Large intestine (tissue), 12 donors: Measurements from ENCODE around the gene ESRRA. TPM values are rescaled to one million over a fixed set of nuclear protein-coding genes. Genes with fewer than 3 reads are reported as not detected.
A peak's percentile ranks its signal among the peaks of the same experiment; 100 is the strongest.

ENCODE experiments used
- DNase-seq, 2 donors: peaks; one replicate each; pipeline versions ENCODE4 v3.0.0 to v3.0.0-alpha.2; 2013
- H3K27ac ChIP-seq: one replicate; pipeline ENCODE4 v1.5.1; 2013; ENCODE audit warnings: low read length
- H3K27me3 ChIP-seq: 2 replicates; pipeline ENCODE4 v1.6.1; 2013; ENCODE audit warnings: low read length; ENCODE audit not compliant: control insufficient read depth, insufficient read depth
- H3K36me3 ChIP-seq: 2 replicates; pipeline ENCODE4 v1.6.1; 2013; ENCODE audit warnings: low read length; ENCODE audit not compliant: control insufficient read depth, insufficient read depth
- H3K4me1 ChIP-seq: one replicate; pipeline ENCODE4 v1.6.1; 2013; ENCODE audit warnings: low read length; ENCODE audit not compliant: control insufficient read depth, insufficient read depth
- H3K4me3 ChIP-seq: one replicate; pipeline ENCODE4 v1.5.1; 2013; ENCODE audit warnings: low read length
- H3K9me3 ChIP-seq: one replicate; pipeline ENCODE4 v1.6.1; 2013; ENCODE audit warnings: mild to moderate bottlenecking, low read depth, low read length, moderate library complexity; ENCODE audit not compliant: control insufficient read depth
- WGBS: methylation state at CpG from one replicate; pipeline ENCODE4 v1.1.5; 2013; ENCODE audit warnings: low lambda C conversion rate; ENCODE audit not compliant: insufficient coverage; 5-methylcytosine and 5-hydroxymethylcytosine counted together
- long read RNA-seq, 11 donors: transcript quantifications; one replicate each; lab custom pipeline, GENCODE V29; 2026
- polyA plus RNA-seq: library from polyadenylated mRNA; unstranded; fragments of 120-200 nt; gene quantifications from one replicate; pipeline ENCODE4 v1.2.1, GENCODE V29; 2013

Gene ESRRA
- 83.2 TPM for polyA plus RNA-seq
- long read RNA-seq, donor 1, transcript ESRRA-201 (7 exons, 2,215 nt), result major isoform, 13 of 27 reads
- long read RNA-seq, donor 1, transcript ESRRA-202 (7 exons, 2,283 nt), result minor isoform, 5 of 27 reads
- long read RNA-seq, donor 1, partial matches to known transcripts, result 7 of 27 reads
- long read RNA-seq, donor 1, other reads (novel, unspliced or antisense), result 0 of 27 reads
- long read RNA-seq, donor 2, transcript ESRRA-201 (7 exons, 2,215 nt), result major isoform, 28 of 582 reads
- long read RNA-seq, donor 2, transcript ESRRA-202 (7 exons, 2,283 nt), result minor isoform, 6 of 582 reads
- long read RNA-seq, donor 2, partial matches to known transcripts, result 536 of 582 reads
- long read RNA-seq, donor 2, other reads (novel, unspliced or antisense), result 9 of 582 reads
- long read RNA-seq, donor 3, result 0 reads
- long read RNA-seq, donor 4, partial matches to known transcripts, result 0 of 4 reads
- long read RNA-seq, donor 4, other reads (novel, unspliced or antisense), result 0 of 4 reads
- long read RNA-seq, donor 5, transcript ESRRA-201 (7 exons, 2,215 nt), result major isoform, 9 of 160 reads
- long read RNA-seq, donor 5, partial matches to known transcripts, result 151 of 160 reads
- long read RNA-seq, donor 5, other reads (novel, unspliced or antisense), result 0 of 160 reads
- long read RNA-seq, donor 6, transcript ESRRA-201 (7 exons, 2,215 nt), result major isoform, 26 of 158 reads
- long read RNA-seq, donor 6, partial matches to known transcripts, result 128 of 158 reads
- long read RNA-seq, donor 6, other reads (novel, unspliced or antisense), result 0 of 158 reads
- long read RNA-seq, donor 7, transcript ESRRA-201 (7 exons, 2,215 nt), result major isoform, 6 of 8 reads
- long read RNA-seq, donor 7, partial matches to known transcripts, result 0 of 8 reads
- long read RNA-seq, donor 7, other reads (novel, unspliced or antisense), result 0 of 8 reads
- long read RNA-seq, donor 8, transcript ESRRA-201 (7 exons, 2,215 nt), result major isoform, 22 of 408 reads
- long read RNA-seq, donor 8, partial matches to known transcripts, result 382 of 408 reads
- long read RNA-seq, donor 8, other reads (novel, unspliced or antisense), result 0 of 408 reads
- long read RNA-seq, donor 9, transcript ESRRA-201 (7 exons, 2,215 nt), result major isoform, 15 of 424 reads
- long read RNA-seq, donor 9, partial matches to known transcripts, result 407 of 424 reads
- long read RNA-seq, donor 9, other reads (novel, unspliced or antisense), result 0 of 424 reads
- long read RNA-seq, donor 10, transcript ESRRA-201 (7 exons, 2,215 nt), result major isoform, 21 of 106 reads
- long read RNA-seq, donor 10, partial matches to known transcripts, result 83 of 106 reads
- long read RNA-seq, donor 10, other reads (novel, unspliced or antisense), result 0 of 106 reads
- long read RNA-seq, donor 11, transcript ESRRA-201 (7 exons, 2,215 nt), result major isoform, 19 of 25 reads
- long read RNA-seq, donor 11, partial matches to known transcripts, result 0 of 25 reads
- long read RNA-seq, donor 11, other reads (novel, unspliced or antisense), result 0 of 25 reads

DNA sequence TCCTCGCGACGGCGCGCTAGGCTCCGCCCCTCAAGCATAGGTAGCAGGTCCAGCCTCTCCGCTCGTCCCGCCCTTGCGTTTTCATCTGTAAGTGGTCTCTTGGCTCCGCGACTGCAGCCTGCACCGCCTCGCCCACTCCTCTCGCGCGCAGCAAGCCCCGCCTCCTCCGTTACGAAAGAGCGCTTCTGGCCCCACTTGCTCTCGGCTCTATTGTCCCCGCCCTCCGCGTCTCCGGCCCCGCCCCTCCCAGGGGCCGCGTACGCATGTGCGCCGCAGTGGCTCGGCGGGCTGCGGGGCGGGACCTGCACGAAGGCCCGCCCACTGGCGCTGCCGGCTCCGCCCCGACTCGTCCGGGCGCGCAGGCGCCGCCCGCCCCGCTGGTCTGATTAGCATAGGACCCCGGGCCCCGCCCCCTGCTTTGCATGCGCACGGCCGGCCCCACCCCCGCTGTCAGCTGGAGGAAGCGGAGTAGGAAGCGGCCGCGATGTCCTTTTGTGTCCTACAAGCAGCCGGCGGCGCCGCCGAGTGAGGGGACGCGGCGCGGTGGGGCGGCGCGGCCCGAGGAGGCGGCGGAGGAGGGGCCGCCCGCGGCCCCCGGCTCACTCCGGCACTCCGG is at the start of gene ESRRA:
ESRRA (plus strand) TSS at position 450 of the 616 bp plus-strand sequence. CDS start 1,656 bp downstream, outside the sequence.
- H3K36me3 ChIP-seq, result peaks cover 4% of the 10 kb centered on the region
- peaks cover 18% of the 10 kb centered on the region for H3K27me3 ChIP-seq
- no CpG with 5 or more reads among the region's 81 CpGs for WGBS

DNA sequence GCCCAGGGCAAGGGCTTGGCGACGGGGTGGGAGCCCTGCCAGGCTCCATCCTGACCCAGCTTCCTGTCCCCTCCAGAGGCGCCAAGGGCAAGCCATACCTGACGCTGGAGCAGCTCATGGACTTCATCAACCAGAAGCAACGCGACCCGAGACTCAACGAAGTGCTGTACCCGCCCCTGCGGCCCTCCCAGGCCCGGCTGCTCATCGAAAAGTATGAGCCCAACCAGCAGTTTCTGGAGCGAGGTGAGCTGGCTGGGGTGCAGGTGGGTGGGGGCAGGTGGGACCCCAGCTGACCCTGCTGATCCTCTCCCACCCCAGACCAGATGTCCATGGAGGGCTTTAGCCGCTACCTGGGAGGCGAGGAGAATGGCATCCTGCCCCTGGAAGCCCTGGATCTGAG is 49.0 kb upstream of the ESRRA start:
- H3K36me3 ChIP-seq, result peaks cover 76% of the 10 kb centered on the region
- WGBS, result no CpG with 5 or more reads among the region's 15 CpGs
- no peaks in the 10 kb centered on the region for H3K27me3 ChIP-seq
- no peak for DNase-seq
- no peak overlapping the region for H3K4me3 ChIP-seq
- H3K27ac ChIP-seq, result no peak overlapping the region
- H3K9me3 ChIP-seq, result no peaks in the 10 kb centered on the region
- peaks cover 21% of the 10 kb centered on the region for H3K4me1 ChIP-seq

More for the DNA sequence above, at the start of gene ESRRA:
- Histone ChIP-seq H3K4me3 (peak within 1 kb of the TSS; percentile 70), H3K4me1 (peaks cover 28% of the 10 kb centered on the region), H3K9me3 (no peaks in the 10 kb centered on the region), H3K27ac (peak within 1 kb of the TSS; percentile 99)
- peak; percentile 99 for DNase-seq

DNA sequence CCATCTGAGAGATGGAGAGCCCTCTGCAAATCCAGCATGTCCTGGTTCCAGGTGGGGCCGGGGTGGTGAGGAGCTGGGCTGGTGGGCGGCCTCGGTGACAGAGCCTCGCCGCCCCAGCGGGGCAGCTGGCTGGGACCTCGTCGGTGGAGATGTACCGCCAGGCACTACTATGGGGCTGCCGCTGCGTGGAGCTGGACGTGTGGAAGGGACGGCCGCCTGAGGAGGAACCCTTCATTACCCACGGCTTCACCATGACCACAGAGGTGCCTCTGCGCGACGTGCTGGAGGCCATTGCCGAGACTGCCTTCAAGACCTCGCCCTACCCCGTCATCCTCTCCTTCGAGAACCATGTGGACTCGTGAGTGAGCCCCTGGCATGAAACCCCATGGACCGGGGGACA is 47.0 kb upstream of the ESRRA start:
- WGBS, result no CpG with 5 or more reads among the region's 24 CpGs
- no peaks in the 10 kb centered on the region for H3K9me3 ChIP-seq
- no peak for DNase-seq
- H3K27me3 ChIP-seq, result no peaks in the 10 kb centered on the region
- peaks cover 93% of the 10 kb centered on the region for H3K36me3 ChIP-seq
- H3K27ac ChIP-seq, result no peak overlapping the region
- H3K4me3 ChIP-seq, result no peak overlapping the region
- H3K4me1 ChIP-seq, result peaks cover 14% of the 10 kb centered on the region

DNA sequence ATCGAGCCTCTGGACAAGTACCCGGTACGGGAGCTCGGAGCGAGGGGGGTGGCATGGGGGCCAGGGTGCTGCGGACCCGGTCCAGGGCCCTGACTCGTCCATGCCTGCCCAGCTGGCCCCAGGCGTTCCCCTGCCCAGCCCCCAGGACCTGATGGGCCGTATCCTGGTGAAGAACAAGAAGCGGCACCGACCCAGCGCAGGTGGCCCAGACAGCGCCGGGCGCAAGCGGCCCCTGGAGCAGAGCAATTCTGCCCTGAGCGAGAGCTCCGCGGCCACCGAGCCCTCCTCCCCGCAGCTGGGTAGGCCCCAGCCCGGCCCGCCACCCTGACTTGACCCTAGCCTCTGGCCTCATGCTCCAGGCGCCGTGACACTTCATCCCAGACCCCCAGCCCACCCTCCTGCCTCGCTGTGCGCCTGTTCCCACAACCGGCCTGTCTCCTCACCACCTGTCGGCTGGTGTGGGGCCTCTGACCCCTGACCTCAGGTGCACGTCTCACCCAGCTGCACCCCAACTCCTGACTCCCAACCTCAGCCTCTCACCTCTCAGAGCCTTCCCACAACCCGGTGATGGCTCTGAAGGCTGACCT is 46.3 kb upstream of the ESRRA start:
- Histone ChIP-seq H3K36me3 (peaks cover 94% of the 10 kb centered on the region), H3K27me3 (no peaks in the 10 kb centered on the region)

DNA sequence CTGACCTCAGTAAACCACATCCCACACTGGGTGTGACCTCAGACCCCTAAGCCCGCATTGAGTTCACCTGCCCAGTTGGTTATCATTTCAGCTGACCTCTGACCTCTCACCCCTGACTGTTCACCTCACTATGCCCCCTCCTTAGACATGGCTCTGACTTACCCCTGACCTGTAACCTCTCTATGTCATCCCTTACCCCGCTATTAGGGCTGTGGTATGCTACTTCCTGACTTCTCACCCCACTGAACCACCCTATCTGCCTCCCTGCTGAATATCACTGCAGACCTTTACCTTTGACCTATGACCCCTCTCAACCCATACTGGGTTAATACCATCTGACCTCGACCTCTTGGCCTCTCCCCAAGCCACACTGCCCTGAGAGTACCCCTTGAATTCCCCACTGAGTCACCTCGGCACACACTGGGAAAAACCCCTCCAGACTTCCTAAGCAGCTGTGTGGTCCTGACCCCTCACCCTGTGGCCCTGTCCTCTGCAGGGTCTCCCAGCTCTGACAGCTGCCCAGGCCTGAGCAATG is 45.7 kb upstream of the ESRRA start:
- H3K27ac ChIP-seq, result no peak overlapping the region
- H3K9me3 ChIP-seq, result no peaks in the 10 kb centered on the region
- no peak overlapping the region for H3K4me3 ChIP-seq
- H3K27me3 ChIP-seq, result no peaks in the 10 kb centered on the region
- no peak for DNase-seq
- no CpG with 5 or more reads among the region's 4 CpGs for WGBS
- H3K36me3 ChIP-seq, result peaks cover 94% of the 10 kb centered on the region
- peaks cover 5% of the 10 kb centered on the region for H3K4me1 ChIP-seq

More for the DNA sequence above, 46.3 kb upstream of the ESRRA start:
- DNase-seq, result no peak
- no CpG with 5 or more reads among the region's 32 CpGs for WGBS
- H3K27ac ChIP-seq, result no peak overlapping the region
- no peak overlapping the region for H3K4me3 ChIP-seq
- no peaks in the 10 kb centered on the region for H3K9me3 ChIP-seq
- H3K4me1 ChIP-seq, result peaks cover 9% of the 10 kb centered on the region

DNA sequence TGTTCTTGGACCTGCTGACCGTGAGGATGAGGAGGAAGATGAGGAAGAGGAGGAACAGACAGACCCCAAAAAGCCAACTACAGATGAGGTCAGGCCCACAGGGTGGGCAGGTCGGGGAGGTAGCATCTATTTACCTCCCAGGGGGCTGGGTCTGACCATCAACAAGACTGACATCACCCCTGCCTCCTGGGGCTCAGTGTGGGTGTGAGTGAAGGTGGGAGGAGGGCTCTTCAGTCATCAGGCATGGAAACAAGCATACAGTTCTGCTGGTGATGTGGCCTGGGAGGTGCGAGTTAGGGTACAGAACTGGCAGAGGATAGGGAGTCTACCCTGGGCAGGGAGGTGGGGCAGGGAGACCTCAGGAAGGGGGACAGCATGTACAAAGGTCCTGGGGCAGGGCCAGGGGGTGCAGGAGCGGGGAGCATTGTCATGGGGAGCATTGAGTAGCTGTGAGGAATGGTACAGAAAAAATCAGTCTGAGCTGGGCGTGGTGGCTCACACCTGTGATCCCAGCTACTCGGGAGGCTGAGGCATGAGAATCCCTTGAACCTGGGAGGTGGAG is 45.1 kb upstream of the ESRRA start:
- Histone ChIP-seq H3K9me3 (no peaks in the 10 kb centered on the region), H3K27me3 (no peaks in the 10 kb centered on the region), H3K4me1 (peaks cover 5% of the 10 kb centered on the region), H3K4me3 (no peak overlapping the region), H3K36me3 (peaks cover 93% of the 10 kb centered on the region), H3K27ac (no peak overlapping the region)
- no peak for DNase-seq
- no CpG with 5 or more reads among the region's 6 CpGs for WGBS

DNA sequence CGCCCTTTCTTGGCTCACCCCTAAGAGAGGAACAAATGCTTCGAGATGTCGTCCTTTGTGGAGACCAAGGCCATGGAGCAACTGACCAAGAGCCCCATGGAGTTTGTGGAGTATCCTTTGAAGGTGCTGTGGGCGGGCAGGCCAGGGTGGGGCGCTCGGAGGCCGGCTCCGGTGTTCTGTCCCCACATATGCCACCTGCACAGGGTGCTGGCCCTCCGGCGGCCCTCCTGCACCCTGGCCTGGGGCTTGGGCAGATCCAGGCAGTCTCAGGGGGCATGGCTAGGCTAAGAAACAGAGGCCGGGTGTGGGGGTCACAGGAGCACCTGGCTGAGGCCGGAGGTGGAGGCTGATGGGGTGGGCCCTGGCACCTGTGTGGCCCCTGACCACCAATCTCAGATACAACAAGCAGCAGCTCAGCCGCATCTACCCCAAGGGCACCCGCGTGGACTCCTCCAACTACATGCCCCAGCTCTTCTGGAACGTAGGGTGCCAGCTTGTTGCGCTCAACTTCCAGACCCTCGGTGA is 43.7 kb upstream of the ESRRA start:
- WGBS, result no CpG with 5 or more reads among the region's 18 CpGs
- H3K27ac ChIP-seq, result no peak overlapping the region
- peaks cover 5% of the 10 kb centered on the region for H3K4me1 ChIP-seq
- no peaks in the 10 kb centered on the region for H3K27me3 ChIP-seq
- no peaks in the 10 kb centered on the region for H3K9me3 ChIP-seq
- no peak for DNase-seq
- H3K36me3 ChIP-seq, result peaks cover 93% of the 10 kb centered on the region
- no peak overlapping the region for H3K4me3 ChIP-seq

DNA sequence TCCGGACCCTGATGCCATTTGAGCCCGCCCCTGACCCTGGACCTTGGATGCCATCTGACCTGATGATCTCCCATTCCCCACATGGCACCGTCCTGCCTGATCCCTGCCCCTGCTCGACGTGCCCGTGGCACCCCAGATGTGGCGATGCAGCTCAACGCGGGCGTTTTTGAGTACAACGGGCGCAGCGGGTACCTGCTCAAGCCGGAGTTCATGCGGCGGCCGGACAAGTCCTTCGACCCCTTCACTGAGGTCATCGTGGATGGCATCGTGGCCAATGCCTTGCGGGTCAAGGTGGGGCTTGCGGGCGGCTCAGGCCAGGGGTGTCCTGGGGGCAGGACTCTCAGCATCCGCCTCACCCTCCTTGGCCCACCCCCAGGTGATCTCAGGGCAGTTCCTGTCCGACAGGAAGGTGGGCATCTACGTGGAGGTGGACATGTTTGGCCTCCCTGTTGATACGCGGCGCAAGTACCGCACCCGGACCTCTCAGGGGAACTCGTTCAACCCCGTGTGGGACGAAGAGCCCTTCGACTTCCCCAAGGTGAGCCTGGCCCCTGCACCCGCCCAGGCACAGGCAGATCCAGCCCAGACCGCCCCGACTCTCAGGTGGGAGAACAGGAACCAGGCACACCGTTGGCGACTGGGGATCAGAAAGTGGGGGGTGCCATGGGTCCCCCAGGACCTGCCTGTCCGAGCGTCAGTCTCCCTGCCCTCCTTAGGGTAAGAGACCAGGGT is 42.9 kb upstream of the ESRRA start:
- H3K36me3 ChIP-seq, result peaks cover 92% of the 10 kb centered on the region
- H3K9me3 ChIP-seq, result no peaks in the 10 kb centered on the region
- no peak for DNase-seq
- no peaks in the 10 kb centered on the region for H3K27me3 ChIP-seq
- no peak overlapping the region for H3K4me3 ChIP-seq
- WGBS, result no CpG with 5 or more reads among the region's 42 CpGs
- no peak overlapping the region for H3K27ac ChIP-seq
- H3K4me1 ChIP-seq, result peaks cover 5% of the 10 kb centered on the region
